Ishikawa (cell line): Measurements from ENCODE around the gene CST9L.

Experiments
- CEBPB ChIP-seq: IDR thresholded peaks from 2 replicates; pipeline ENCODE4 v1.6.1; 2012
- CREB1 ChIP-seq: IDR thresholded peaks from 2 replicates; pipeline ENCODE4 v1.6.1; 2012; ENCODE audit warnings: low read depth
- EGR1 ChIP-seq: IDR thresholded peaks from 2 replicates; pipeline ENCODE4 v1.6.1; 2012
- EP300 ChIP-seq: IDR thresholded peaks from 2 replicates; pipeline ENCODE4 v1.6.1; 2012; ENCODE audit warnings: borderline replicate concordance
- FOXM1 ChIP-seq: IDR thresholded peaks from 2 replicates; pipeline ENCODE4 v1.6.1; 2012; ENCODE audit warnings: low read depth, borderline replicate concordance
- MAX ChIP-seq: IDR thresholded peaks from 2 replicates; pipeline ENCODE4 v1.6.1; 2012
- NFIC ChIP-seq: IDR thresholded peaks from 2 replicates; pipeline ENCODE4 v1.6.1; 2012
- RAD21 ChIP-seq: IDR thresholded peaks from 2 replicates; pipeline ENCODE4 v1.6.1; 2012; ENCODE audit warnings: low read depth
- TAF1 ChIP-seq: IDR thresholded peaks from 2 replicates; pipeline ENCODE4 v1.6.1; 2012; ENCODE audit warnings: low read depth, mild to moderate bottlenecking
- TCF12 ChIP-seq: IDR thresholded peaks from 2 replicates; pipeline ENCODE4 v1.6.1; 2012; ENCODE audit warnings: low read depth
- TEAD4 ChIP-seq: IDR thresholded peaks from 2 replicates; pipeline ENCODE4 v1.6.1; 2012
- USF1 ChIP-seq: IDR thresholded peaks from 2 replicates; pipeline ENCODE4 v1.6.1; 2012
- YY1 ChIP-seq: IDR thresholded peaks from 2 replicates; pipeline ENCODE4 v1.6.1; 2012; ENCODE audit warnings: low read depth
- ZBTB7A ChIP-seq: IDR thresholded peaks from 2 replicates; pipeline ENCODE4 v1.6.1; 2012; ENCODE audit warnings: low read depth
- TF ChIP-seq, protein P1 (sequence below): IDR thresholded peaks from 2 replicates; pipeline ENCODE4 v1.6.1; 2012; ENCODE audit warnings: low read depth, mild to moderate bottlenecking

Gene CST9L

GRCh38 chr20:23608251-23608846, 40.1 kb upstream of the CST9L start:
- TF ChIP-seq CEBPB (no peak), CREB1 (no peak), TAF1 (no peak), YY1 (no peak), USF1 (no peak), MAX (no peak), NFIC (no peak), ZBTB7A (no peak), FOXM1 (no peak), TEAD4 (no peak)
- TF ChIP-seq, protein P1, sequence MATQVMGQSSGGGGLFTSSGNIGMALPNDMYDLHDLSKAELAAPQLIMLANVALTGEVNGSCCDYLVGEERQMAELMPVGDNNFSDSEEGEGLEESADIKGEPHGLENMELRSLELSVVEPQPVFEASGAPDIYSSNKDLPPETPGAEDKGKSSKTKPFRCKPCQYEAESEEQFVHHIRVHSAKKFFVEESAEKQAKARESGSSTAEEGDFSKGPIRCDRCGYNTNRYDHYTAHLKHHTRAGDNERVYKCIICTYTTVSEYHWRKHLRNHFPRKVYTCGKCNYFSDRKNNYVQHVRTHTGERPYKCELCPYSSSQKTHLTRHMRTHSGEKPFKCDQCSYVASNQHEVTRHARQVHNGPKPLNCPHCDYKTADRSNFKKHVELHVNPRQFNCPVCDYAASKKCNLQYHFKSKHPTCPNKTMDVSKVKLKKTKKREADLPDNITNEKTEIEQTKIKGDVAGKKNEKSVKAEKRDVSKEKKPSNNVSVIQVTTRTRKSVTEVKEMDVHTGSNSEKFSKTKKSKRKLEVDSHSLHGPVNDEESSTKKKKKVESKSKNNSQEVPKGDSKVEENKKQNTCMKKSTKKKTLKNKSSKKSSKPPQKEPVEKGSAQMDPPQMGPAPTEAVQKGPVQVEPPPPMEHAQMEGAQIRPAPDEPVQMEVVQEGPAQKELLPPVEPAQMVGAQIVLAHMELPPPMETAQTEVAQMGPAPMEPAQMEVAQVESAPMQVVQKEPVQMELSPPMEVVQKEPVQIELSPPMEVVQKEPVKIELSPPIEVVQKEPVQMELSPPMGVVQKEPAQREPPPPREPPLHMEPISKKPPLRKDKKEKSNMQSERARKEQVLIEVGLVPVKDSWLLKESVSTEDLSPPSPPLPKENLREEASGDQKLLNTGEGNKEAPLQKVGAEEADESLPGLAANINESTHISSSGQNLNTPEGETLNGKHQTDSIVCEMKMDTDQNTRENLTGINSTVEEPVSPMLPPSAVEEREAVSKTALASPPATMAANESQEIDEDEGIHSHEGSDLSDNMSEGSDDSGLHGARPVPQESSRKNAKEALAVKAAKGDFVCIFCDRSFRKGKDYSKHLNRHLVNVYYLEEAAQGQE = no peak

- TF ChIP-seq TAF1 (no peak), TEAD4 (no peak), CREB1 (no peak), ZBTB7A (no peak), RAD21 (no peak), NFIC (no peak), FOXM1 (no peak)
- TF ChIP-seq, protein P1 = no peak
These were observed 39.4 kb upstream of the CST9L start for GRCh38 chr20:23607497-23608245.

- TF ChIP-seq EGR1 (no peak), MAX (no peak), YY1 (no peak), RAD21 (peak; percentile 87), CREB1 (no peak), ZBTB7A (no peak), TAF1 (no peak), TEAD4 (no peak)
These were observed 38.4 kb upstream of the CST9L start for GRCh38 chr20:23606652-23607049.

DNA sequence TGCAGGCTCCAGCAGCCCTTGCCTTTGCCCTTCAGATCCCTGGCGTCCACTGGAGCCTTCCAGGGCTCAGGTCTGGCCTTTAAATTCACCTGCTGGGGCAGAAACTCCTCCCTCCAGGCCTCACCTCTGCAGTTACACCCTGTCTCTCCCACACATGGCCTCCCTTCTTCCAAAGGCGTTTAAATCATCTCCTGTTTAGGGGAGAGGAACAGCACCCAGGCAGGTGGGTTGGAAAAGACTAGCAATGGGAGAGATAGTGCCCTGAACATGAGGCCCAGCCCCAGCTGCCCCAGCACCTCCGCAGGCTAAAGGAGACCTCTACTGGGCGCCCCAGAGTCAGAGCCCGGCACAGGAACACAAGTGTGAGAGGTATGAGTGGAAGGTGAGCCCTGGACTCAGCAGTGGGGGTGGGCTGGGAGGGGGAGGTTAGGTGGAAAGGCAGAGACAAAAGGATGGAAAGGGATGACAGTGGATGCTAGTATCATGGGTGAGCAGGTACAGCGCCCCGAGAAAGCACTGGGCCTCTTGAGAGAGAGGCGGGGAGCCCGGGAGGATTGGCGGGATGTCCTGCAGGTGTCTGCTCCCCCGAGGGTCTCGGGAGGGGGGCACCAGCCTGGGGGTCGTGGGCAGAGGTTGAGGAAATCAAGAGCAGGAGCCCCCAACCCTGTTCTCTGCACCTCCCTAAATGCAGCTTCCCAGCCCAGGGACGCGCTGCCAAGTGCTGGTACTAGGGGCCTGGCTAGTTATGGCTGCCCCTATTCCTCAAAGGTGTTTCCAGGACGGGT, 37.8 kb upstream of the CST9L start, which contains the start of gene CST9:
CST9 (minus strand) TSS at position 51 of the 785 bp plus-strand sequence. CDS start 53 bp downstream, outside the sequence.
- TF ChIP-seq NFIC (no peak), EGR1 (no peak), USF1 (no peak), MAX (no peak), CEBPB (no peak), TCF12 (no peak), TAF1 (no peak), FOXM1 (no peak), EP300 (no peak)
- TF ChIP-seq, protein P1 = no peak
